SW 1271 (cell line): ENCODE data around the gene TREM2.
"Not testable (repeated sequence)": the region's sequence is repeated elsewhere in the genome, so short reads cannot be mapped to it uniquely, and the experiment has no call there.

Experiments used
- DNase-seq, 2 experiments: peaks; one replicate each; lab custom pipeline; 2025; lab: John Stamatoyannopoulos, UW

TREM2 gene

DNA sequence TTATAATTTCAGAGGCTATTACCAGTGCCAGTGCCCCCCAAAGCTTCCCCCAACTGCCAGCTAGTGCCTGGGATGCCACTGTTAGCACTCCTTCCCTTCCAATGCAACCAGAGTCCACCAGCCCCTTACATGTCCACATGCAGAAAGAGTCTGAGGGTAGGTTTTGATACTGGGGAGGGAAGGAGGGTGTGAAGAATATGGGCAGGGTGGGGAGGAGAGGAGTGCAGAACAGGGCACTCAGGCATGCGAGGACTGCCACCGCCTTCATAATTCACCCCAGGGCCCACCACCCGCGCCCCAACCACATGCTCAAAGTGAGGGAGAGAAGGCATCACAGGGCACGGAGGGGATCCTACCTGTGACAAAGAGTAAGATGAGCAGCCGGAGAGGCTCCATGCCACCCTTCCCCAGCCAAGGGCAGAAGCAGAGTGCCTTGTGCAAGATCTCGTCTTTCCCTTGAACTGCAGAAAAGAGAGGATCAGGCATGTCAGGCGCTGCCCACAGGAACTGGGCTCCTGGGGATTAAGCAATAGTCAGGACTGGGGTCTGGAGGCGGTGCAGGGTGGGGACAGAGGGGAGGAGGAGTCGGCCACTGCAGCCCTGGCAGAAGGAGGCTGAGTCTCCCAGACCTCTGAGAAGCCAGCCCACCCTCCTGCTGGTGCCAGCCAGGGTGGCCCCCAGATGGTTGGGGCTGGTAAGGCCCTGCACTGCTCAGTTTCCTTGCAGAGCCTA, at the start of gene TREM2:
TREM2 (minus strand) TSS at position 430 of the 732 bp plus-strand sequence; CDS start at position 396, 34 bp downstream.
- no peak for DNase-seq

GRCh38 chr6:41209547-41210320, 46.8 kb upstream of the TREM2 start:
- no peak for DNase-seq

- no peak for DNase-seq
These were observed 45.7 kb upstream of the TREM2 start for GRCh38 chr6:41208439-41209106.

GRCh38 chr6:41204156-41204555, 41.2 kb upstream of the TREM2 start:
- no peak for DNase-seq

- no peak for DNase-seq
These were observed 38.9 kb upstream of the TREM2 start for GRCh38 chr6:41201764-41202173.

DNA sequence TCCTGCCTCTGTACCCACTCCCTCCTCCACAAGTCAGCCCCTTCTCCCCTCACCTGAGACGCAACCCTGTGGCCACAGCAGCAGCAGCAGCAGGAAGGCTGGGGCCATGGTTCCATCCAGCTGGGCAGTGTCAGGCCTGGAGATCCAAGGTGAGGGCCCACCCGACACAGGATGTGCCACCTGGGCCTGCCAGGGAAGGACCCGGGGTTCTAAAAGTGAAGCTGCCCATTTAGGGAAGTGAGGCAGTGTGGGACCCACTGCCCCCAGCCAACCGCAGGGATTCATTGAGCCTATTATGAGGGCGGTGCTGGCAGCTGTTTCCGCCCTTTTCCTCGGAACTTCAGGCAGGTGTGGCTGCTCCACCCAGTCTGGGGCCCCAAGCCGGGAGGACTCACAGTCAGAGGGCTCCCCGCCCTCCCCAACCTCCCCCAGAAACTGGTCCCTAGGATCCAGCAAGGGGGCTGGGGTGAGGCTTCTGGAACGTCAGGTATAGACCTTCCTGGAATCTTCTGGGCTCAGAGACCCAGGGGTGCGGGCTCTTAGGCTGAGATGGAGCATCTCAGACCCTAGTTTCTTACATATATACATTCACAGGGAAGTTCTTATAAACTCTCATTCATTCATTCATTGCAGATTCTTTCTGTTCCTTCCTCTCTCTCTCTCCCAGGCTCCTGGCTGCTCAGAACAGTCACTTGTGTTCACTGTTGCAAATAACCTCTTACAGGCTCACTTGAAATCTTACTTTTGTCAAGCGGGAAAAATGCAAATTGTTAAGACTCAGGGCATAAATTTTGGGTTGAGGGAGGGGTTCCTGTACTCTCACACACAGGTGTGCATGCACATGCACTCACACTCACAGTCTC, 38.2 kb upstream of the TREM2 start, which contains the start of gene TREML2:
TREML2 (minus strand) TSS at position 249 of the 863 bp plus-strand sequence; CDS start at position 108, 141 bp downstream.
- DNase-seq, result no peak

DNA sequence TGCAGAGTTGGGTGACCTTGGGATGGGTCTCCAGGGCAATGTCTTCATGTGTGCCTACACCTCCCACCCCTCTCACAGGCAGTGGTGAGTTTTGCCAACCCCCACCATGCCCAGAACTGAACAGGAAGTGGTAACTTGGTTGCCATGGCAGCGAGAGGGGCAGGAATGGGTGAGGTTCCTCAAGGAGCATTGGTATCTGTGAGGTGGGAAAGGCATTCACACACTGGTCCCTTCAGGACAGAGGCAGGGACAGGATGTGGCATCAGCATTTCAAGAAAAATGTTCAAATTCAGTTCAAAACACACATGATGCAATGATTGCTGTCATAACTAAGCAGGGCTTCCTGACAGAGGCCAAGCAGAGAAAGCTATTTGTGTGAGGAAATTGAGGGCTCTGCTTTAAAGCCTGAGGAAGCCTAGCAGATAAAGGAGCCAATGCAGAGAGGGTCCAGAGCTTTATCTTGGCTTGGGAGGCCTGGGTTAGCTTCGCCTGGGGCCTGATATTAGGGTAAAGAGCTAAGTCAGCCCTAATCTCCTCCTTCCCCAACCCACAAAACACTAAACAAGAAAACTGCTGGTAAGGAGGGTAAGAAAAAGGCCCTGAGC, 37.5 kb upstream of the TREM2 start:
- DNase-seq, result peak in 1 of 2 experiments; percentile 9

DNA sequence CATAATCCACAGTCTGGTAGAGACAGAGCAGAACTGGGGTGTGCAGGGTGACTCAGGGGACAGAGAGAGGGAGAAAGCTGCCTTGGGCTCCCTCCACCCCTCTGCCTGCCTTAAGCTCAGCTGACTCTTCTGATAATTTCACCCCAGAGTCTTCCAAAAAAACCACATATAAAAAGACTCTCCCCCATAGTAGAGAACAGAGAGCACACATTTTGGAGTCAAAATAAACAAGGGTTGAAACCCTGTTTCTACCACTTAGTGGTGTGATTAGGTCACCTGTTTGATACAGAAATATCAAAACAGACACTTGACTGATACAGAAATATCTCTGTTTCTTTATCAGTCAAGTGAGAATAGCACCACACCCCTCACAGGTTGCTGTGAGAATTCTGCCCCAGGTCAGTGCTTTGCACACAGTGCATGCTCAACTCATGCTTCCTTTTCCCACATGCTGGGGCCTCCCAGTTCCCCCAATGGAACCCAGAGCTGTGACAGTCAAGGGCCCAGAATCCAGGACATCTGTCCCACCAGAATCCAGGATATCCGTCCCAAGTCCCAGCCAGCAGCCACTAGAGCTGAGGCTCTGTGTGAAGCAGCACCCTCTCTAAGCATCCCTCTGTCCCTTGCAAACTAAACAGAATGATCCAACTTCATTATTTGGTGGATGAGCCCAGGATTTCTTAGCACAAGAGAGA, 36.8 kb upstream of the TREM2 start:
- DNase-seq, result no peak

DNA sequence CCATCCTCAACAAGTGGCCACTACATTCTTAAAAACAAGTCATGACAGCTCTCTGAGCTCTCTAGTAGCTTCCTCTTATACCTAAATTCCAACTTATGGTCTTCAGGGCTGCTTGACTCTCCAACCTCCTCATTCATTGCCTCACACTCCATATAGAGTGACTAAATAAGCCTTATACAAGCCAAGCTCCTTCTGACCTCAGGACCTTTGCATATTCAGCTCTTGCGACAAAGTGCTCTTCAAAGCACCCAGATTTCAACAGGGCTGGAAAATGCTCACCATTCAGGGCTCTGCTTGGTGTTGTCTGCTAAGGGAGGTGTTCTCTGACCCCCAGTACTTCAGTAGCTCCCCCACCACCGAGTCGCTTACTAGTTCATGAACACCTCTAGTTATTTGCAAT, 34.3 kb upstream of the TREM2 start:
- no peak for DNase-seq

DNA sequence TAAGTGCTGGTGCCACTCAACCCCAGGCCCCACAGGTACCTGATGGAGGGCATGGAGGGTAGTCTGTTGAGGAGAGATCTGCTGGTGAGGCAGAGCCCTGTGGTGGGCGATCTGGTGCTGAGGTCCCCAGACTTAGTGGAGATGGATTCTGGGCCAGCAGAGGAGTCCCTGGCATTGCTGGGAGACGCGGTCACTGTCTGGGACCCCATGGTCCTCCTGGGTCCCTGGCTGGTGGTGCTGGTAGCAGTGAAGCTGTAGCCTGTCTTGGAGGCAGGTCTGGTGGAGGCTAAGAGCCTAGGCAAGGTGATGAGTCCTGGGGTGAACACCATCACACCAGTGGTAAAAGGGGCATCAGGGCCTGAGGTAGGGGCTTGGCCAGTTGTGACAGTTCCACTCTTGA, 31.5 kb upstream of the TREM2 start:
- DNase-seq, result no peak

DNA sequence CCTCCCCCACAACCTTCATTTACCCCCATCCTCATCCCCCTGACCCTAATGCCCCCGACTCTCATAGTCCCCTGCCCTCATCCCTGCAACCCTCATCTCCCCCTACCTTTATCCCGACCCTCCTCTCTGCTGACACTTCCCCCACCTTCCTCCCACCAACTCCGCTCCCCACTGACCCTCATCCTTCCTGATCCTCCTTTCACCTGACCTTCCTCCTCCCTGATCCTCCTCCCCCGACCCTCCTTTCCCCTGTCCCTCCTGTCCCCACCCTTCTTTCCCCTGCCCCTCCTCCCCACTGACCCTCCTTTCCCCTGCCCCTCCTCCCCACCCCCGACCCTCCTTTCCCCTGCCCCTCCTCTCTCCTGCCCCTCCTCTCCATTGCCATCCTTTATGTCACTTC, 31.0 kb upstream of the TREM2 start:
- no peak for DNase-seq

GRCh38 chr6:41193171-41193734, 30.3 kb upstream of the TREM2 start:
- DNase-seq, result no peak

DNA sequence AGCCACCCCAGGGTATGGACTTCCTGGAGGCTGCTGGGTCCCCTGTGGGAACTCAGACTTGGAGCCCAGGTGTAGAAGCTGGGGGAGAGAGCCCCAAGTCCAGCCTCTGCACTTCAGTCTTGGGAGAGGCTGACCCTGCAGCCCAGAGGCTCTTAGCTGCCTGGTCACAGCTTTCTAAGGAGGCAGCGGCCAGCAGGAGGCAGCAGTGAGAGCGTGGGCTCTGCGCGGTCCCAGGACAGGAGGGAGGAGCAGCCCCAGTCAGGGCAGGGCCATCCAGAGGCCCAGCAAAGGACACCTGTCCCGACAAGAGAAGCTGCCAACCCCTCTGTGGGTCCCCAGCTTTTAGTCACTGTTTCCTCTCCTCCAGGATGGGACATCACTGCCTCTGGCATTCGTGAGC, 28.7 kb upstream of the TREM2 start:
- DNase-seq, result no peak

- DNase-seq, result no peak
These were observed 27.9 kb upstream of the TREM2 start for GRCh38 chr6:41190791-41191190.

- DNase-seq, result no peak
These were observed 27.1 kb upstream of the TREM2 start for GRCh38 chr6:41189967-41190366.

GRCh38 chr6:41189046-41189445, 26.1 kb upstream of the TREM2 start:
- not testable (repeated sequence) for DNase-seq

DNA sequence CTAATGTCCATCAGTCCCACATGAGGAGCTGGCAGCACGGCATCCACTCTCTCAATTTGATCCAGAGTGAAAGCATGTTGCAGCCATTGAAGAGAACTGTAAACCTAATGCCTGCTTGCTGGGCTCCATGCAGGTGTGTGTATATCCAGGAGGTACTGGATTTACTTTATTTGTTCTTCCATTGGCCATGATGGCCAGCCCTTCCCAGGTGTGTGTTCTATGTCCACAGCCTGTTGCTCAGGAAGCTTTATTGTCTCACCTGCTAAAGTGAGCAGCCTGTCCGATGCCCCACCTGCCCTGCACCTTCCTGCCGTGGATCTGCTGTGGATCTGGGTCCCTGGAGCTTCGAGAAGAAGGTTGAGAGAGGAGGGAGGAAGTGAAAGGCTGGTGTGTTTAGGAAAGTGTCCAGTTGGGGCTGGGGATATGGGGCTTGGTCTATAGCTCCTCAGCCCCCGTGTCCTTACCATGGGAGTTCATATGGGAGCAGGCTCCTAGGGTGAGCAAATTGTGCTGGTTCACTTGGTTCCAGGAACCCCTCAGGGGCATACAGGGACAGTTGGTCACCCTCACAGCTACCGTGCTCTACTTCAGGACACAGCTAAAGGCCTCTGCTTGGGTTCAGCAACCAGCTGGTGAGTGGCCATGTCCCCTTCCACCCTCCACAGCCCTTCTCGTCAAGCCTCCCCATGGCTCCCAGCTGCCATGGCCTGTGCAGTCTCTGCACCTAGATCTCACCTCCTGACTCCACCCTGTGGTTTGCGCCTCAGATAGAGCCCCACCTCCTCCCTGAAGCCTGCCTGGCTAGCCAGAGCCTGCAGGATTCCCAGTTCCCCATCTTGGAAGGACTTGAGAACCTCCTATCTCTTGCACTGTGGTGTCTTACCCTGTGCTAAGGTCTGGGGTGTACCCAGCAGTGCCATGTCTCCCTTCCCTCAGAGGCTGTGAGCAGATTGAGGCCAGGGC, 25.3 kb upstream of the TREM2 start:
- DNase-seq, result no peak

DNA sequence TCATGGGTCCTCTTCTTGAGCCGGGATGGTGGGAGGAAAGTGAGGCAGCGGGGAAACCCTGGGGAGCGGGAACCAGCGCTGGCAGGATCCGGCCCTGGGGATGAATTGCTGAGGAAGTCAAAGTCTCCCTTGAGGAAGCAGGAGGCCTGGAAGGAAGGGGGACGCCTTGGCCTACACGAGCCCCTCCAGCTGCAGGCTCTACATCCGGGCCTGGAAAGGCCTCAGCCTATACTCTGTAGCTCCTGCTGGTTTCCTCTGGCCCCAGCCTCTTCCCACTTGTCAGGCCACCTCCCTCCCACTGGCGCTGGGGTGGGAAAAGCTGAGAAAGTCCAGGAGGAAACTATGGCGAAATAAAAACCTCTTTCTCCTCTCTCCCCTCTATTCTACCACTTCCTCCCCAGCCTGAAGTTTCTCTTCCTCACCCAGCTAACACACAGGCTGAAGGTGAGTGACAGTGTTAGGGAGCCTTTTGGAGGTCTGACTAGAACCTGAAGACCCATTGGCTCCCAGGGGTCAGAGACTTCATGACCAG, 23.2 kb upstream of the TREM2 start:
- no peak for DNase-seq

GRCh38 chr6:41184761-41185160, 21.8 kb upstream of the TREM2 start:
- no peak for DNase-seq
